Measurements from ENCODE around the gene NACC1. TPM values are rescaled to one million over a fixed set of nuclear protein-coding genes. Genes with fewer than 3 reads are reported as not detected.
"Not testable (repeated sequence)": the region's sequence is repeated elsewhere in the genome, so short reads cannot be mapped to it uniquely, and the experiment has no call there.

The NACC1 gene
- total and polyA plus RNA-seq, 2 of the 8 experiments (the other 6 are each of a cell fraction or from before 2014, with no cell fraction given) = 234 to 301 TPM

GRCh38 chr19:13186688-13187087 lies 68.6 kb downstream of the NACC1 start:
- H2BK15ac ChIP-seq (ENCODE audit: low read length); FAIRE-seq; H3K9ac ChIP-seq (replicated peaks in 1 of 4; ENCODE audit: extremely low read depth in 1 of 4, low read depth in 3 of 4, low read length in 3 of 4); H3K23me2 ChIP-seq (ENCODE audit: low read depth, low read length); H3K18ac ChIP-seq (ENCODE audit: extremely low read depth, low read length); H3K4ac ChIP-seq (replicated peaks; ENCODE audit: insufficient read length, low read depth, low read length); H3K23ac ChIP-seq (ENCODE audit: insufficient read length); H2AK5ac ChIP-seq (ENCODE audit: low read depth, low read length); H2BK120ac ChIP-seq (replicated peaks; ENCODE audit: low read depth, low read length); H3K27ac ChIP-seq (ENCODE audit: low read depth, low read length); H3K27me3 ChIP-seq (replicated peaks in 1 of 4; ENCODE audit: control insufficient read depth in 3 of 4, extremely low read depth in 1 of 4, insufficient read depth in 3 of 4, low read length in 3 of 4); H2AFZ ChIP-seq (ENCODE audit: low read length); H3K56ac ChIP-seq (replicated peaks; ENCODE audit: insufficient read length, low read depth, low read length); H3K79me1 ChIP-seq (ENCODE audit: low read depth, low read length); H2BK20ac ChIP-seq (ENCODE audit: low read length); H4K20me1 ChIP-seq (replicated peaks in 1 of 2; ENCODE audit: control insufficient read depth in 1 of 2, insufficient read depth in 2 of 2, low read length in 2 of 2); H4K91ac ChIP-seq (replicated peaks; ENCODE audit: insufficient read length, low read length); H3K9me3 ChIP-seq (ENCODE audit: insufficient read depth in 2 of 2, low read depth in 1 of 2, low read length in 1 of 2); H3K4me1 ChIP-seq (replicated peaks in 1 of 4; ENCODE audit: control insufficient read depth in 3 of 4, insufficient read depth in 4 of 4, low read length in 3 of 4); H4K8ac ChIP-seq (ENCODE audit: extremely low read depth, insufficient read depth, low read length); H2BK5ac ChIP-seq (ENCODE audit: low read depth, low read length); H3K14ac ChIP-seq (ENCODE audit: insufficient read length); H4K5ac ChIP-seq (ENCODE audit: insufficient read length, low read depth, low read length); DNase-seq (ENCODE audit: low read depth in 1 of 2, low spot score in 2 of 2); H2BK12ac ChIP-seq (ENCODE audit: low read depth, low read length); H3K79me2 ChIP-seq (ENCODE audit: control insufficient read depth in 1 of 2, insufficient read depth in 2 of 2, low read length in 2 of 2); H3K4me3 ChIP-seq (ENCODE audit: extremely low read depth in 1 of 4, insufficient read depth in 2 of 4, low read depth in 3 of 4, low read length in 4 of 4); H3K4me2 ChIP-seq (ENCODE audit: insufficient read depth in 1 of 2, low read depth in 2 of 2, low read length in 2 of 2); H3K36me3 ChIP-seq (ENCODE audit: control insufficient read depth in 2 of 4, insufficient read depth in 4 of 4, low read length in 3 of 4): not testable (repeated sequence)
- CTCF ChIA-PET (ENCODE audit: partially characterized antibody) = interaction anchor here (1.2 to 2.9 kb wide), 6 partner anchors 8 to 221 kb away, joined by 3 to 26 read pairs (median 4); no protein-coding TSS in a partner anchor
- WGBS, 2 experiments (ENCODE audit: extremely low coverage in 1 of 2, insufficient coverage in 1 of 2, insufficient read length in 1 of 2, insufficient replicate concordance in 2 of 2, low coverage in 1 of 2, low lambda C conversion rate in 2 of 2, missing lambda C conversion rate in 1 of 2) = 95% methylated on average over 24 of the region's 38 CpGs; no CpG with 5 or more reads in 1 of the 2 experiments
- POLR2A ChIA-PET (ENCODE audit: partially characterized antibody) = interaction anchor here (0.8 to 4.3 kb wide), 7 partner anchors 9 to 67 kb away, joined by 3 to 48 read pairs (median 4); no protein-coding TSS in a partner anchor

Measured in H1 (cell line).